Activated CD4-positive, alpha-beta T cell treated with anti-CD3 and anti-CD28 coated beads, Interleukin-10, Interleukin-2, amounts not matched to agents 100 ng/mL and 50 ng/mL, durations not matched to agents 16 hours and 8 hours (primary cell): Measurements from ENCODE around the gene NET1.
"Not testable (repeated sequence)": the region's sequence is repeated elsewhere in the genome, so short reads cannot be mapped to it uniquely, and the experiment has no call there.

Experiments
- DNase-seq: peaks from one replicate; pipeline ENCODE4 v3.0.0-alpha.2; 2020

The NET1 gene, protein sequence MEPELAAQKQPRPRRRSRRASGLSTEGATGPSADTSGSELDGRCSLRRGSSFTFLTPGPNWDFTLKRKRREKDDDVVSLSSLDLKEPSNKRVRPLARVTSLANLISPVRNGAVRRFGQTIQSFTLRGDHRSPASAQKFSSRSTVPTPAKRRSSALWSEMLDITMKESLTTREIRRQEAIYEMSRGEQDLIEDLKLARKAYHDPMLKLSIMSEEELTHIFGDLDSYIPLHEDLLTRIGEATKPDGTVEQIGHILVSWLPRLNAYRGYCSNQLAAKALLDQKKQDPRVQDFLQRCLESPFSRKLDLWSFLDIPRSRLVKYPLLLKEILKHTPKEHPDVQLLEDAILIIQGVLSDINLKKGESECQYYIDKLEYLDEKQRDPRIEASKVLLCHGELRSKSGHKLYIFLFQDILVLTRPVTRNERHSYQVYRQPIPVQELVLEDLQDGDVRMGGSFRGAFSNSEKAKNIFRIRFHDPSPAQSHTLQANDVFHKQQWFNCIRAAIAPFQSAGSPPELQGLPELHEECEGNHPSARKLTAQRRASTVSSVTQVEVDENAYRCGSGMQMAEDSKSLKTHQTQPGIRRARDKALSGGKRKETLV

GRCh38 chr10:5412277-5412941 lies at the start of gene NET1:
Gene NET1, plus strand, starts transcription at chr10:5412557. Its CDS starts 136 bp downstream, at chr10:5412693.
- peak; percentile 88 for DNase-seq

- no peak for DNase-seq
Measured at GRCh38 chr10:5362873-5363272, 49.5 kb upstream of the NET1 start.

- no peak for DNase-seq
Measured at GRCh38 chr10:5364374-5364773, 48.0 kb upstream of the NET1 start.

DNA sequence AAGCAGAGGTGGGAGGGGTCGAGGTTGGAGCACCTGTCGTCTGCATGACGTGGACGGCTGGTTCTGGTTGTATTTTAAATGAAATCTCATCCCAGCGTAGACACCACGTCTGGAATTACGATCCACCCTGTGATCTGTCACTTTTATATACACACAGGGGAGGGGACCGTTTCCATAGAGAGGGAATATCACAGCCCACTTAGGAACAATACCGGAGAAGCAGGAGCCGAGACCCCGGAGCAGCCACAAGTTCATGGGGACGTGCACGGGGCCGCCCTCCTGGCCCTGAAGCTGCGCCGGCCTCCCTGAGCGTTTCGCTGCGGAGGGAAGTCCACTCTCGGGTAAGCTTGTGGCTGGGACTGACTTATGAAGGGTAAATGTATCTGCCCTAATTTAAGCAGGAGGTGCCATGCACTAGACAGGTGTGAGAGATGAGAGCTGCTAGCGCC lies 47.4 kb upstream of the NET1 start, which contains the start of gene UCN3:
TSS of gene UCN3 (plus strand) at position 77 of the 449 bp plus-strand sequence. CDS start 8,755 bp downstream, outside the sequence.
- DNase-seq = no peak

DNA sequence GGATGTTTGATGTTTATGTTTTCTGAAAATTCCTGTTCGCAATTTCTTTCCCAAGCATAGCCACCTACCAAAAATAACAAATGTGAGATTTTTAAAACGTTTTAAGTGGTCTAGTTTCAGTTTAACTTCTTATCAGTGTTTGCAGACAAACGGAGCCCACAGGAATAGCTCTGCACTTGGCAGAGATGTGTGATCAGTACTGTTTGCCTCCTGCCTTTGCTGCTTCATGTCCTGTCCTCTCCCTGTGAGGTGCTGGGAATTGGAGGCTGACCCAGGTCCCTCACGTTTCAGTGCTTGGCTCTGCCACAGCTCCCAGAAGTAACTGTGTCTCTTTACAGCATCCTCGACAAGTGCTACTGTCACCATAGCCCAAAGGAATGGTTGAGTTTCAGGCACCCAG lies 46.4 kb upstream of the NET1 start:
- no peak for DNase-seq

DNA sequence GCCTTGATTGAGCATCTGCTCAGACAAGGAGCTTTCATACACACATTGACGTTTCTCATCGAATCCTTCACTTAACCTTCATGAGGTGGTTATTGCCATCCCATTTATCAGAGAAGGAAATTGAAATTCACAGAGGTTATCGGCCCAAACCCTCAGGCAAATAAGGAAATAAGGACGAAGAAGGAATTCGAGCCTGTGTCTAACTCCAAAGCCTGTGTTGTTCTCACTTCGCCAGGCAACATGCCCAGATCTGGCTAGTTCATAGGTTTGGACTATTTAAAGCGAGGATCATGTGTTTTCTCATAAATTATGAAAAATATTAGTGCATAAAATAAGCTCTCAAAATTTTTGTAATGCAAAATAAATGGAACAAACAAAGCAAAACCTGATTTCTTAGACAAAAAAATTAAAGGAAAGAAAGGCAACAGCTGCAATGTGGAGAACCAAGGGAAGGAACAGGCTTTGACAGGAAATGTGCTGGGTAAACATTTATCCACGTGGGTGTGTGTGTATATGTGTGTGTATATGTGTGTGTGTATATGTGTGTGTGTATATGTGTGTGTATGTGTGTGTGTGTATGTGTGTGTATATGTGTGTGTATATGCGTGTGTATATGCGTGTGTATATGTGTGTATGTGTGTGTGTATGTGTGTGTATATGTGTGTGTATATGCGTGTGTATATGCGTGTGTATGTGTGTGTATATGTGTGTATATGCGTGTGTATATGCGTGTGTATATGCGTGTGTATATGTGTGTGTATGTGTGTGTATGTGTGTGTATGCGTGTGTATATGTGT lies 42.8 kb upstream of the NET1 start:
- DNase-seq = no peak

- no peak for DNase-seq
Measured at GRCh38 chr10:5370493-5371352, 41.6 kb upstream of the NET1 start.

DNA sequence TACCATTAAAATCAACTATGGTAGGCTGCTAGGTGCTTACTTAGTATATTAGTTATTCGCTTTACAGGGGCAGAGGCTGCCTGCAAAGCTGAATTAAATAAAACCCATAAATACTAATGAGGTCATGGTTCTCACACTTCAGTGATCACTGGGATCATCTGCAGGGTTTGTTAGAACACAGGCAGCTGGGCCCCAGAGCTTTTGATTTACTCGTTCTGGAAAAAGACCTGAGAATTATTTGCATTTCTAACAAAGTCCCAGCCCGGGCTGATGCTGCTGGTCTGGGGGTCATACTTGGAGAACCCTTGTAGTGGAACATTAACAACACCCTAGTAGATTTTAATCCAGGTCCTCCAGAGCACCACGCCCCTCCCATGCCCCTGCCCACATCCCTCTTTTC lies 39.0 kb upstream of the NET1 start:
- no peak for DNase-seq

- DNase-seq = no peak
Measured at GRCh38 chr10:5373891-5374611, 38.3 kb upstream of the NET1 start.

DNA sequence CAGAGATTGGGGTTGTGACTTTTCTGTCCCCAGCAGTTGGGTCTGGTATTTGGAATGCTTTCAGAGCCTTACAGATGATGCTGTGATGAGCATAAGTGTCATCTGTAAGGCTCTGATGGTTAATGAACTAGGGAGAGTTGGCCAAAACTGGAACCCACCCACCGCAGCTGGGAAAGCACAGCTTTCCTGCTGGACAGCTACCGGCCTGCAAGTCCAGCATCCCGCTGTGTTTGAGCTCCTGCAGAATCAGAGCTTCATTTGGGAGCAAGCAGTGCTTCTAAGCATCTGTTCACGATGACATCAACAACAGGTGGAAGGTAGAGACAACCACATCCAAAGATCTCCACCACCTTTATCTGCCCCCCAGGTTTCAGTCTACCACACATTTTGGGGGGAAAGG lies 35.9 kb upstream of the NET1 start:
- no peak for DNase-seq

DNA sequence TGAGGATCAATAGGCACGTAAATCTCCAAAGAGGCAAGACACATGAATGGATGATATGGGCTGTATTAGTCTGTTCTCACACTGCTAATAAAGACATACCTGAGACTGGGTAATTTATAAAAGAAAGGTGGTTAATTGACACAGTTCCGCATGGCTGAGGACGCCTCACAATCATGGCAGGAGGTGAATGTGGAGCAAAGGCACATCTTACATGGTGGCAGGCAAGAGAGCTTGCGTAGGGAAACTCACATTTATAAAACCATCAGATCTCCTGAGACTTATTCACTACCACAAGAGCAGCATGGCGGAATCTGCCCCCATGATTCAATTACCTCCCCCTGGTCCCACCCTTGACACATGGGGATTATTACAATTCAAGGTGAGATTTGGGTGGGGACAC lies 33.2 kb upstream of the NET1 start:
- not testable (repeated sequence) for DNase-seq

DNA sequence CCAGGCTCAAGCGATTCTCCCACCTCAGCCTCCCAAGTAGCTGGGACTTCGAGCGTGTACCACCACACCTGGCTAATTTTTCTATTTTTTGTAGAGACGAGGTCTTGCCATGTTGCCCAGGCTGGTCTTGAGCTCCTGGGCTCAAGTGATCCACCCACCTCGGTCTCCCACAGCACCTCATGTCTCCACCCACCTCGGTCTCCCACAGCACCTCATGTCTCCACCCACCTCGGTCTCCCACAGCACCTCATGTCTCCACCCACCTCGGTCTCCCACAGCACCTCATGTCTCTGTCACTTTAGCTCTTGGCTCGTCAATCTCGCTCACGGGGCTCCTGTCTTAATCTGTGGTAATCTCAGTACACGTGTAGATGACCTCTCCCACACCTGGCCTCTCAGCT lies 32.0 kb upstream of the NET1 start:
- DNase-seq = not testable (repeated sequence)

- no peak for DNase-seq
Measured at GRCh38 chr10:5381187-5381586, 31.2 kb upstream of the NET1 start.

DNA sequence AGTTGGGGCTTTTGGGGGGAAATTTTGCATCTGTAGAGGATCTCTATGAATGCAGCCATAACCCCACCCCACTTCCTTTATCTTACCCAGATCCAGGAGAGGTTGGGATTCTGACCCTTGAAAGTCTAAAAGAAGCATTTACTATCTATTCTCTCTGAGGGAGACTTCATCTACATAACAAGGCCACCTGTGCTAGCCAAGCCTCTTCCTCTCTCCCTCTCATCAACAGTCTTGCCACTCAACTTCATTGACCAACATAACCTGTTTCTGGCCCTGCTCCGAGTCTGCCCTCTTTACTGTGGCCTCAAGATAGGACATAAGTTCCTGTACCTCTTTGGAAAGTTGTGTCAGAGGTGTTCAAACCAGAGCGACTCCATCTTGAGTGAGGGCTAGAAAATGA lies 27.1 kb upstream of the NET1 start:
- no peak for DNase-seq

DNA sequence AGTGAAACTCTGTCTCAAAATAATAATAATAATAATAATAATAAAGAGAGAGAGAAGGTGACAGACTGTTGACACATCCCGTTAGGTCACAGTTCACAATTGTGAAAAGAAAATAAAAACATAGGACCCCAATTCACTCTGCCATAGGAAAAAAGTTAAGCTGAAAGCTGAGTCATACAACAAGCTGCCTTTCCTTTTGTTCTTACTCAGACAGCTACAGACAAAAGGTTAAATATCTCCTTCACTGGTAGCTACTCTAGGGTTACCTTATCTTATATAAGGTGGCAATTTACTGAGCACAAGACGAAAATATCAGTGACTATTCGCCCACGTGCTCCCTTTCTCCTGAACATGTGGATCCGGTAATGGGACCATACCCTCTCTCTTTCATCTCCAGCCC lies 25.2 kb upstream of the NET1 start:
- DNase-seq = peak; percentile 50

GRCh38 chr10:5390607-5391205 lies 21.7 kb upstream of the NET1 start:
- DNase-seq = no peak

DNA sequence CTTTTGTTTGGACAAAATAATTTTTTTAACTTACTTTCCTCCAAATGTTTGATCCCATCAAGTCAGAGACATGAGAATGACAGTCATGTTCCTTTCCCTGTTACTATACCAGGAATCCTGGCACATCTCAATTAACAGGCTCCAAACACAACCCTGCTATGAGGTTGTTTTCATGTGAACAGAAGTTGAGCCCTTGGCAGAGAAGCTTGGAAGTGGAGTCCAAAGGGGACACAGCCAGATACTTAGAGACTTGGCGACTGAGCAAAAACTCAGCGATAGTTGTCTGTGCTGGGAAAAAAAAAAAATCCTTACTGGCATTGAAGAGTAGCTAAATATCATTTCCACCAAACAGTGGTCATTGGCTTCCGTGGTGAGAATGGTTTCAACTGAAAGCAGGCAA lies 20.6 kb upstream of the NET1 start:
- DNase-seq = no peak

DNA sequence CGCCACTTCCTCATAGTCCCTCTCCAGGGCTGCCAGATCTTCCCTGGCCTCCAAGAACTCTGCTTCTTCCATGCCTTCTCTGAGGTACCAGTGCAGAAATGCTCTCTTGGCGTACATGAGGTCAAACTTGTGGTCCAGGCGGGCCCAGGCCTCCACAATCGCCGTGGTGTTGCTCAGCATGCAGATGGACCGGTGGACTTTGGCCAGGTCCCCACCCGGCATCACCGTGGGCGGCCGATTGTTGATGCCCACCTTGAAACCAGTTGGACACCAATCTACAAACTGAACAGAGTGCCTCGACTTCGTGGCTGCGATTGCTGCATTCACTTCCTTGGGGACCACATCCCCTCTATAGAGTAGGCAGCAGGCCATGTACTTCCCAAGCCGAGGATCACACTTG lies 18.8 kb upstream of the NET1 start:
- no peak for DNase-seq

GRCh38 chr10:5395168-5395567 lies 17.2 kb upstream of the NET1 start:
- DNase-seq = no peak

DNA sequence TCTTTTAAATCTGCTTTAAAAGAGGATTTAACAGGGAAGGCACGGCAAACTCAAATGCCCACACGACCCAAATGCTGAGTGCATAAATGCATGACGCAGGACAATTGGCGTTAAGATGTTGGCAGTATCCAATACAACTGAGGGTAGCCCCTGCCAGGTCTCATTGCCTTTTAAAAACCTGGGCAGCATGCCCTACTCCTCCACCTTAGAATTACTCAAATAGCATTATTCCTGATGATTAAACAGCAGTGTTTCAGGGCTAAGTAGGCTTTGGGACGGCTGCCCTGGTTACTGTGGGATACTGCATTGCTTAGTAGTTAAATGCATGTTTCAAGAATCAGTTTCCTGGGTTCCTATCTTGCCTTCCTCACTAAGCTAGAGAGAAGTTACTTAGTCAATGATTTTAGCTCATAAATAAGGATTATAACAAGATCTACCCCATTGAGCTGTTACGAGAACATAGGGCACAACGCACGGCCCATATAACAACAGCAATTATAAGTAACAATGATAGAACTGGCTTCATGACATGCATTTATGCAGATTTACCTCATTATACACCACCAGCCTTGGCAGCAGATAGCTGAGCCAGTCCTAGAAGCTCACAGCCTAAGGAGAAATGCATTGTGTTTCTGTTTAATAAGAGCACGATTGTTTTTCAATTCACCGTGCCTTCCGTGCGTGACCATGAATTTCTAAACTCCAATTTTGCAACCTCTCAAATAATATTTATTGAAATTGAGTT lies 15.6 kb upstream of the NET1 start:
- no peak for DNase-seq
